GM21515 (cell line): ENCODE measurements around the gene LRRTM4.
"Not testable (repeated sequence)": the region's sequence is repeated elsewhere in the genome, so short reads cannot be mapped to it uniquely, and the experiment has no call there.

Experiments used
- ATAC-seq: cut with Tn5 transposase; IDR thresholded peaks from one replicate; pipeline ENCODE4 v1.9.1; 2021; ENCODE audit not compliant: unreplicated experiment

LRRTM4 gene

DNA sequence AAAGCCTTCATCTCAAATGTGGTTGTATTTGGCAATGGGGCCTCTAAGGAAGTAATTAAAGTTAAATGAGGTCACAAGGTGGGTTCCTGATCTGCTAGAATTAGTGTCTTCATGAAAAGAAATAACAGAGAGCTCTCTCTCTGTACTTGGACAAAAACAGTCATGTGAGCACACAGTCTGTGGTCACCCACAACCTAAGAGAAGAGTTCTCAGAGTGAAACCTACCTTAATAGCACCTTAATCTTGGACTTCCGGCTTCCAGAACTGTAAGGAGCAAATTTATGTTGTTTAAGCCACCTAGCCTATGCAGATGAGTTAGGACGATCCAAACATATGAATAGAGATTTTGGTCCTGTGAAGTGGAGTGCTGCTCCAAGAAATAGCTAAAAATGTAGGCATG lies 758.9 kb downstream of the LRRTM4 start:
- ATAC-seq = no peak

DNA sequence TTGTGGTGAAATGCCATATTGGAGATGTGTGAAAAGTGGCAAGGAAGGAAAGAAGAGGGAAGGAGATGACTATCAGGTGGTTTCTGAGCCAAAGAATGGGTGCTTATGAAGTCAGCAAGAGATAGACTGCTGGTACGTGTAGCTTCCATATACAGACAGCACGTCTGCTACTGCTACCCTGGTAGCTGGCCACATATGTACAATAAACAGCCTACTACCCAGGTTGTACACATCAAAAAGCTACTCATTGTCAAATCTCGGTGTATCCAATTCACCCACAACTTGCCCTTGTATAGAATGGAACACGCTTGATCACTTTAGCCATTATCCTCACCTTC lies 761.8 kb downstream of the LRRTM4 start:
- no peak for ATAC-seq

DNA sequence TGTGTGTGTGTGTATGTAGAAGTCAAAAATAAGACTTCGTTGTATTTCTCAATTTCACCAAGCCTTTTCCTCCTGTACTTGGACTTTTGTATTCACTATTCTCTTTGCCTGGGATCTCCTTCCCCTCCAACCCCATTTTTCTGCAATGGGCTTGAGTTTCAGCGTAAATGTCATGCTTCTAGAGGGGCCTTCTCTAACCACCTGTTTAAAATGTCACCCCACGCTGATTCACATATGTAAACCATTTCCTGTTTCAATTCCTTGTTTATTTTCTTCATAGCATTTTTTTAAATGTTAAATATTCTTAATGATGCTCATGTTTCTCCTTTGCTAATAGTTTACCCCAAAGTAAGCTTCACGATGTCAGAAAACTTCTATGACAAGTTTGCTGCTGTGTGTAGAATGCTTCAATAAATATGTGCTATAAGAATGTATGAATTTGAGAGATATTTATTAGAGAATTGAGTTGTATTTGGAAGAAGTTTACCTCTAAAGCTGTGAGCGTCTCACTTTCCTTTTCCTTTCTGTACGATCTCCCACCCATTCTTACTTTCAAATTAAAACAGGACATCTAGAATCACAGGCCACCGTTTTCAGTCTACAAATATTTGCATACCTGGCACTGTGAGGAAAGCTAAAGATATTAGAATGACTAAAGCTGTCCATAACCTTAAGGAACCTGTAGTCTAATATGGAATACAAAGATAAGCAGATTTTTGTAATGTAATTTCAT lies 762.4 kb downstream of the LRRTM4 start:
- ATAC-seq = no peak

DNA sequence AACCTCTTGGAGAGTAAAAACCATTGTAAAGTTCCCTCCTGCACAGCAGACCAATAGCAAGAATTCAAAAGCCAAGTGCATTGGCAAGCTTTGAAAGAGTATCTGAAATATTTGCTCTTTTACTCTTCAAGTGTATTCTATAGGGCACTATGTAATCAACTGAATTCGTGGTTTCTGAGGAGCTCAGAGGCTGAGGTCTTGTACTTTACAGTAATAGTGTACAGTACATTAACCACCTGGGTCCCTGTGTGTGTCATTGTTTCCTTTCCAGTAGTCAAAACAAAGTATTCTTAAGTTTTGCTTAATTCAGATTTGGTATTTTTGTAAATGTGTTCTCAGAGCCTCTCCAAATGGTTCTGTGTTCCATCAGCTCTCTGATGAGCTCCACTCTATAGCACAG lies 769.7 kb downstream of the LRRTM4 start:
- no peak for ATAC-seq

DNA sequence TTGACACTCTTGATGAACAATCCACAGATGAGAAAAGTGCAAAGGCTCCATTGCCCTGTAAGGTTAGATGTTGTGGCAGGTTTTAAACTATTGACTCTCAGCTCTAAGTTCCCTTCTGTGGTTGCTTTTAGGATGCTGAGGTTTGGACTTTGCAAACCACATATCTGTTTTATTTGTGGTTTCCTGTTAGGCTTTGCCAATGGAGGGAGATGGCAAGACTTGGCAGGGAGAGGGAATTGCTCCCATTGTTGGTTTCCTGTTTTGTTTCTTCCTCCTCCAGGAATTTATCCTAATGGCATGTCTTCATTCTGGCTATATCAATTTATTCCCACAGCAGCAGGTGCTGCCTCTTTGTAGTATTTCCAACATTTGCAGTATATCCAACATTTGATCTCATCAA lies 772.3 kb downstream of the LRRTM4 start:
- no peak for ATAC-seq

DNA sequence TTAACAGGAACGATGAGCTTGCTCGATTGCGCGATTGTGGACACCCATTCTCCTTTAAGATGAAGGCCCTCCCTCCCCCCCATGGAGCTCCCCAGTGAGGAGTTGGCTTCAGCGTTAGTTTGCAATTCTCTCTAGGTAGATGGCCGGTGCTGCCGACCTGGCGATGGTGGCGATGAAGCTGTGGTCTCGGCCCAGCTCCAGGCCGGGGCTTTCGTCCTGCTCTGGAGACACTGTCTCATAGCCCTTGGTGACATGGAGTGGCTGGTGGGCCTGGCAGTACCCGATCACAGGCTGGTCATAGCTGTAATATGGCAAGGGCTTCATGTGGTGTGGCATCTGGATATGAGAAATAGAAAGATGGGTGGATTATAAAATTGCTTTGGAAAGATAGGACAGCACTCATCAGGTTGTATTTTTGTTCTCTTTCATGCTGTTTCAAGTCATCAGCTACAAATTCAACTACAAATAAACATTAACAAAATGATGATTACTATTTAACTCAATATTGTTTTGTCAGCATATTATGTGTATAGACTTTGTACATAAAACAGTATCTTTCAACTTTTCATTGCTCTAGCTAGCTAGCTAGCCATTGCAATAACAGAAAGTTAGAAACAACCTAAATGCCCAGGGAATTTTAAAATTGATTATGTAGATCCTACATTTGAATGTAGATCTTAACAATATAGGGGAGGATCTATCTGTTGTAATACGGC lies 773.4 kb downstream of the LRRTM4 start:
- ATAC-seq = no peak

DNA sequence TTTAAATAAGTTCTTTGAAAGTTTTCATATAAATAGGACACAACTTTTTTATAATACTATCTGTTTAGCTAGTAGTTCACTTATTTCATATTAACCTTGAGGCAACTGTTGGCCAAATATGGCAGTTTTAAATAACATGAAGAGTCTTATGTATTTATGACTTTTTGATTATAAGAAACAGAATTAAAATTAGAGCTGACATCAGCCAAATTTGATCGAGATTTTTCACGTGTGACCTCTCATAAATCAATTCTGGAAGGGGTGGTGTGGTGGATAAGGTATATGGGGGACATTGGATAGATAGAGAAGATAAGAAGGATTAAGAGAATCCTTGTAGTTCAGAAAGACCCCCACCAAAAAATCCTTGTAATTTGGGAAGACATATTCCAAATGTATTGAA lies 776.6 kb downstream of the LRRTM4 start:
- no peak for ATAC-seq

DNA sequence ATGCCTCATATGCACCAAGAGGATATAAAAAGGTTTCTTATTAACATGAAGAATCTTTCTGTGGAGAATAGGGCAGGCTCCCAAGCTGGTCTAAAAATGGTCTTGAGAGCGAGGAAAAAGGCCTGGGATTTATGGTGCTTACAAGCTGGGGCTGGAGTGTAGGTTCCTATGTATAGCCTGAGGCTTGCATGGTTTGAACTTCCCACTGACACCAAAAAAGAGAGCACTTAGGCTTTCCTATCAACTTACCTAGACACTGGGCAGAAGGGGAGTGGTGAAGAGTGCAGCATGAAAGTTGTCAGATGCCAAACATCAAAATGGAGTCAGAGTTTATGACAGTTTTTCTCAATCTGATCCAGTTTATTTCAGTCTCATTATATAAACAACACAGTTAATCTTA lies 784.6 kb downstream of the LRRTM4 start:
- no peak for ATAC-seq

DNA sequence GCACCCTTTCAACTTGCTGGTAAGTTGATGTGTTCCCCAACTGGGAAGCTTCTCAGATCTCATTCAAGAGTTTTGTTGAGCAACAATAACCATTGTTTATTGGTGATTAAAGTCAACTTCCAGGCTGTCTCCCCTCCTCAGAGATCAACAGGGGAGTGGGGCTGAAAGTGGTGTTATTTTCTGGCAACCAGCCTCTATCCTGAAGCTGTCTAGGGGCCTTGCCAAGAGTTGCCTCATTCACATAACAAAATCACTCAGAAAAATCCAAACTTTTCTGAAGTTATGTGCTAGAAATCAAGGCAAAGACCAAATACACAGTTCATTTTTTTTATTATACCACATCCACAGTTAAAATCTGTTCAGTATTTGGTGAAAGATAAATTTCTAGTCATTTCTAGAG lies 788.4 kb downstream of the LRRTM4 start:
- no peak for ATAC-seq

DNA sequence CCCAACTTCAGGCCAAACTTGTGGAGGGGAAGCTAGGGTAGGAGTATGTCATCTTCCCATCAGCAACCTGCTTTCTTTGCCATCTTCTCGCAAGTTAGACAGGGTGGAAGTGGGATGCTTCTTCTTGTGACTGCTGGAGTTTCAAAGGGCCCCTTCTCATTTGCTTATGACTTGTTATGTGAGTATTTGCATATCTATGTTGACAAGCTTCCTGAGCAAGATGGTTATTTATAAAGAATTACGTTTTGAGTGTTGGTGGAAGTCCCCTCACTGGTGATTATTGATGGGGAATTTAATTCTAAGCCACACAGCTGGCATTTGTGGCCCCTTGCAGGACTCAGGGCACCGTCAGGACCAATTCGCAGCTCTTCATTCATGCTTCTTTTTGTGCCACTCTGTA lies 791.0 kb downstream of the LRRTM4 start:
- ATAC-seq = no peak

DNA sequence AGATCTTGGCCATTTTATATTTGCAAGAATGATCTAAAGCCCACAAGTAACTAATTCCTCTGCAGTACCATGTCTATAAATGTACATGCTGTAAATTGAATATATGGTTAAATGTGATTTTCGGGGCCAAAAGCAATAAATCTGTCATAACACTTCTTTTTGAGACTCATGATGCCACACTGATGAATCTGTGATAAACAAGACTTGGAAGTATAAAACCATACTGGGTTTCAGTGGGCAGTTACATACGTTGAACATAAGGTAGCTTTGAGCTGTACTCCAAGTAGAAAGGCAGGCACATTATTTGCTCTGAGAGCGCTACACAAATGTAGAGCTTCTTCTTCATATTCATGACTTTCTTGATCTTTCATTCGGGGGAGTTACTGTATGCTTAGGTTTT lies 792.2 kb downstream of the LRRTM4 start:
- no peak for ATAC-seq

DNA sequence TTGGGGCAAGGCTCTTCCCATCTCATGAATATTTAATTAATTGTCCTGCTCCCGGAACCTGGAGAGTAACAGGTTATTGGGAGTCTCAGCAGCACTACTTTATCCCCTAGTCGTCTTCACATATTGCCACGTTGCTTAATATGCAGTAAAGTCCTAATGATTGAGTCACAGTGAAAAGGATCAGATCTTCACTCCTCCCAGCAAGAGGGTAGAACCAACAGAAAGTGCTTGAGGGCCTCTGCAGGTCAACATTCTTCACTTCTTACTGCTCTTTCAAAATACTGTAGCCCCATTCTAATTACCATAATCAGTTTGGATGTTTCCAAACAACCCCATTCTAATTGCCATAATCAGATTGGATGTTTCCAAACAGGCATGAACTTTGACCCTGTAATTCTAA lies 801.0 kb downstream of the LRRTM4 start:
- no peak for ATAC-seq

DNA sequence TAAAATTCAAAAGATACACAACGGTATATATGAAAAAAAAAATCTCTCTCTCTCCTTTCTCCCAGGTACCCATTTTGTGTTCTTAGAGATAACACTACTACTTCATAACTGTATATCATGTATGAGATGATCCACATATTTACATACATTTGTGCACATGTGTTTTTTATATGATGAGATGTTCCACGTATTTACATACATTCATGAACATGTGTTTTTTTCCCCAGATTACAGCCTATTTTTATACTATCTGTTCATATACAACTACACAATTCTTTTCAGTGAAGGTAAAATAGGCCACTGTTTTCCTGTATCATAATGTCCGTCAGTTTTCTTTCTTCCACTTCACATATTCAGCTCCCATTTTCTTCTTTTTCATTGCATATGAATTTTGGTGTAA lies 808.9 kb downstream of the LRRTM4 start:
- no peak for ATAC-seq

DNA sequence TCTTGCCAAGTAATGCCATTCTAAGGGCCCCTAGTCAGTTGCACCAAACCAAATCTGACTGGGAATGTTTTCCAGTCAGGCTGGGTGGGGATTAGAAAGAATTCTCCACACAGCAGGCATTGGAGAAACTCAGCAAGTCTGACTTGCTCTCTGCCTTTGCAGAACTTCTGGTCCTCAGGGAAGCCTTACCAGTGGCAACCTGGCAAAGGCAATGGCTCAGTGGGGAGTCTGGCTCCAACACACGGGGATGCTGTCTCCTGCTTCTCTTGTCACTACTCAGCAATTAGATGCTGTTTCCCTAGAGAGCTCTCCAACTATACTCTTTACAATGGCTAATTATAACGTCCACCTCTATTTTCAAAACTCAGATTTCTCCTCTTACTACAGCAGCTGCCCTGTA lies 810.7 kb downstream of the LRRTM4 start:
- ATAC-seq = no peak

DNA sequence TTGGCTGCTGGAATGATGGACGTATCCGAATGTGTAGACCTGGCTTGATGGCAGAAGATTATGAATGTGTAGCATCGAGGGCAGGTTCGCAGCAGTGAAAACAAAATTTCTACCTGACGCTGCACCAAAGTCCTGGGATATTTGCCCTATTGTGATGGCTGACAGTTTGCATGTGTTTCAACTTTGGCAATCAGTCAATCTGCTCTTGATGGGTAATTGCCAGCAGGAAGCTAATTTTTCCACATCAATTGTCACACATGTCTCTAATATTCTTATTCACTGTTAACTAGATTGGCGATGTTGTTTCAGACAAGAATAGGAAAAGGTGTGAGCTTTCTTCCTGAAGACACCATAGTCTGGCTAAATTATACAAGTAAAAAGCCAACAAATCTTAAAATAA lies 821.3 kb downstream of the LRRTM4 start:
- no peak for ATAC-seq

DNA sequence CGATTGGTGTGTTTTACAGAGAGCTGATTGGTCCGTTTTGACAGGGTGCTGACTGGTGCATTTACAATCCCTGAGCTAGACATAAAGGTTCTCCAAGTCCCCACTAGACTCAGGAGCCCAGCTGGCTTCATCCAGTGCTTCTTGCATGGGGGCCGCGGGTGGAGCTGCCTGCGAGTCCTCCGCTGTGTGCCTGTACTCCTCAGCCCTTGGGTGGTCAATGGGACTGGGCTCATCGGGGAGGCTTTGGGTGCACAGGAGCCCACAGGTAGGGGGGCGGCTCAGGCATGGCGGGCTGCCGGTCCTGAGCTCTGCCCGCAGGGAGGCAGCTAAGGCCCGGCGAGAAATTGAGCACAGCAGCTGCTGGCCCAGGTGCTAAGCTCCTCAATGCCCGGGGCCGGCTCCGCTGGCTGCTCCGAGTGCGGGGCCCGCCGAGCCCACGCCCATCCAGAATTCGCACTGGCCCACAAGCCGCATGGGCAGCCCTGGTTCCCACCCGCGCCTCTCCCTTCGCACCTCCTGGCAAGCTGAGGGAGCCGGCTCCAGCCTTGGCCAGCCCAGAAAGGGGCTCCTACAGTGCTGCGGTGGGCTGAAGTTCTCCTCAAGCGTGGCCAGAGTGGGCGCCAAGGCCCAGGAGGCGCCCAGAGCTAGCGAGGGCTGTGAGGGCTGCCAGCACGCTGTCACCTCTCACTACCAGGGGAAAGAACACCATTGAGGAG lies 824.0 kb downstream of the LRRTM4 start:
- not testable (repeated sequence) for ATAC-seq
